SK-N-DZ (cell line): ENCODE data around the gene MAP3K4.

Experiments
- DNase-seq: peaks from one replicate; pipeline ENCODE4 v3.0.0-alpha.2; 2015; ENCODE audit warnings: low spot score

MAP3K4 gene

GRCh38 chr6:161143663-161144430 lies 152.3 kb downstream of the MAP3K4 start:
- no peak for DNase-seq

DNA sequence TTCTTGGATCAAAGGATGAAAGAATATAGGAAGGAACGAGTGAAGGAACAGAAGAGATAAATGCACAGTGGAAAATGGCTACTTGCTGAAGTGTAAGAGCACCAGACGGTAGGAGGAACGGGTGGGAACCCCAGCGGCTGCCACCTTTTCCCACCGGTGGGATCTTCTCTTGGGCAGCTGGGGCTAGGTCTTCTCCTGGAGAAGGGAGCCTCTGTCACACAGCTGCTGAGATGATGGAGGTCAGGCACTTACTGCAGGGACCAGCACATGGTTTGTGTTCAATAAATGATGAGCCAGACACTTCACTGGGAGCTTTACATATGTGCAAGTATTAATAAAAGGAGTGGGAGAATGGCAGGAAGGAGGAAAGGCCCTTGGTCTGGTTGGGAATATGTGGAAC lies 158.6 kb downstream of the MAP3K4 start:
- DNase-seq: no peak

GRCh38 chr6:161150566-161150965 lies 159.0 kb downstream of the MAP3K4 start:
- no peak for DNase-seq

DNA sequence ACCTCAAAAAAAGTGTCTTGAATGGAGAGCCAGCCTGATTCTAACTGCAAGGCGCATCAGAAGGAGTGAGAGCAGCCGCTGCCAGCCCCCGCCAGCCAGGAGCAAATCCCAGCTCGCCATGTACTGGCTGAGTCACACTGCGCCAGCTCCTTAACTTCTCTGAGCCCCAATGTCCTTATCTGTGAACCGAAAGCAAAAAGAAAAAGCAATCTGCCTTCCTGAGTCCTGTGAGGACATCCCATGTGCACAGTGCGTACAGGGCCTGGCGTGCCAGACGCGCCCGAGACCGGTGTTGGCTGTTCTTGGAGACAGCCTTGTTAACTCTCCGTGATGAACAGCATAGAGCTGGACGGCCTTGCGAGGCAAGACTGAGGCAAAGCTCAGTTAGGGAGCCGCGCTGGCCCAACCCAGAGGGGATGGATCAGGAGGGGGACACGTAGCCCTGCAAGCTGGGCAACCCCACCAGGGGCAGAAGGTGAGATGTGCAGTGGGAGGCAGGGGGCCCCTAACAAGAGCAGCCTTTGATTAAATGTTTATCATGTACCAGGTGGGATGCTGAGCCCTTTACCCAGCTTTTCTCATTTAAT lies 159.6 kb downstream of the MAP3K4 start:
- DNase-seq: no peak

DNA sequence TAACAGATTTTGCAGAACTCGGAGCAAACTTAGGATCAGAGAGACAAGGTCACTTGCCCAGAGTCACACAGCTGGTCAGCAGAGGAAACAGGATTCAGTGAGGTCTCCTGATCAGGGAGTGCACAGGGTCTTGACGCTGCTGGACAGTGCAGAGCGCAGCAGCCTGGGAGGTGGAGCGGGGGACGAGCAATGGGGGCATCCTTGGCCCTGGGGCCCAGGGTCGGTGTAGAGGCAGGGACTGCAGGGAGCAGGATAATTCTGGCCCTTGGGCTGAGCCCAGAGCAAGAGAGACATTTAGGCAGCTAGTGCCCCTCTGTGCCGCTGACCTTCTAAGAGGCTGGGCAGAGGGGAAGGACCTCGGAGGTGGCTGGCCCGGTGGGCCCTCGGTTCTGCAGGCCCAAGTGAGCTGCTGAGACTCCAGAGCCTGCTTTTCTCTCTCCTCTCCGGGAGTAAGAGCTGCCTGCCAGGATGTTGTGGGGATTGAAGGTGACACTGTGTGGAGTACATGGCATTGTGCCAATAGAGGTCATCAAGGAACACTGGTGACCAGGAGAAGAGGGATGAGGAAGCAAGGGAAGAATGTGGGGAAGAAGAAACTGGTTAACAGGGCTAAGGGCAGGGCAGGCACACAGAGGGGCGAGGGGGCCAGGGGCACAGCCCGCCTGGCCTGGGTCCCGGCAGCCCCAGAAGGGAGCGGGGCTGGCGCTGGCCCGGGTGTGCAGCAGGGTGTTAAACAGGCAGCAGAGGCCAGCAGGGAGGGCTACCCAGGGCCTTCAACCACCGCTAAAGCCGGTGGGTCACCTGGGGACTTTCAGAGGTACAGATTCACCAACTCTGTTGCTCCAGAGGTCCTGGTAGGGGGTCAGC lies 160.3 kb downstream of the MAP3K4 start:
- no peak for DNase-seq

GRCh38 chr6:161152527-161152862 lies 160.9 kb downstream of the MAP3K4 start:
- no peak for DNase-seq

DNA sequence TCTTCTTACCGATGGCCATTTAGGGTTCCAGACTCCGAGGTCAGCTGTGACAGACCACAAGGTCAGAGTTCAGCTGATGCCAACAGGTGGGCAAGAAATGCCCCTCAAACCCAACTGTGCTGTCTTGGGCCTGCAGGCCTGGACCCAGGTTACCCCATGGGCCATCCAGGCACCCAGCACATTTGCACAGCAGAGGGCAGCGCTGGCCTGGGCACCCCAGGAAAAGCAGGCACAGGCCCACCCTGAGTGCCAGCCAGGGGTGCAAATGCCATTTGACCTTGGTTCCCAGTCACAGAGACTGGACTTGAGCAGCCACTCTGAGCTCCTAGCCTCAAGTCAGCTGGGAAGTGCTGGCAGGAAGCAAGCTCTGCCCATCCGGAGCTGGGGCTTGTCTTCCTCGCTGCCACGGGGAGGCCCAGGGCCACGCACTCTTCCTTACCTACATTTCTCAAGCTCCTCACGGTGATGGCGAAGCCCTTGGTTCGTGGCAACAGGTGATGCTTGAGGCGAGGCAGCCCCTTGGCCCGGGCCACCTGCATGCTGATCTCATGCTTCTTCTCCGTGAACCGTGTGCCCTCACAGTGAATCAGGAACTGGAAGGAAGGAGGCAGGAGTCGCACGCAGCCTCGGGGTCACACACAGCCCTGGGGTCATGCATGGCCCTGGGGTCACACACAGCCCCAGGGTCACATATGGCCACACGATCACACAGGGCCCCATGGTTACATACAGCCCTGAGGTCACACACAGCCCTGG lies 161.5 kb downstream of the MAP3K4 start:
- no peak for DNase-seq

DNA sequence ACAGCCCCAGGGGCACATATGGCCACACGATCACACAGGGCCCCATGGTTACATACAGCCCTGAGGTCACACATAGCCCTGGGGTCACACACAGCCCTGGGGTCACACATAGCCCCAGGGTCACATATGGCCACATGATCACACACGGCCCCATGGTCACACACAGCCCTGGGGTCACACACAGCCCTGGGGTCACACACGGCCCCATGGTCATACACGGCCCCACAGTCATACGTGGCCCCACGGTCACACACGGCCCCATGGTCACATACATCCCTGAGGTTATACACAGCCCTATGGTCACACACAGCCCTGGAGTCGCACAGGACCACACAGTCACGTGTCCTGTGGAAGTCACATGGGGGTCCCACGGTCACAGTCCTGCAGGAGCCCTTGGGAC lies 162.2 kb downstream of the MAP3K4 start:
- DNase-seq: no peak

DNA sequence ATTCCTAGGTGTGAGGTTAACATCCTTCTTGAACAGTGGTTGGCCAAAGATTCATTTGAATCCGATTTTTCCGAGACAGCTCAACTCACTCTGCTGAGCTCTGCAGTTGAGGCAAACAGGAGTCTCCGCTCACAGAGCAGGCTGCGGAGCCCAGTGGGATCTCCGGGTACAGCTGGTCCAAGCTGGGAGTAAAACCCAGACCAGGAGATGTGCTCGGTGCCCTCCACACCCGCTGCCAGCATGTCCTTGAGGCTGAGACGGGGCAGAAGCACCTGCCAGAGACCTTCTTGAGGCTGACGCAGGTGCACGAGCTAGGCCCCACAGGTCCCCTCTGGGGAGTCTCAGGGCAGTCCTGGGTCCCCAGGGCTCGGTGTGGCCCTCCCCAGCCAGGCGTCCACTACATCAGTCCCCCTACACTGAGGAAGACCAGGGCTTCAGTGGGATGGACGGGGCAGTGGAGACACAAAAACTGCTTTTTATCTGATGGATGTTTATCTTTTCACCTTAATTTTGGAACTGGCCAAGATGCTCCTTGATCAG lies 163.3 kb downstream of the MAP3K4 start:
- no peak for DNase-seq

- no peak for DNase-seq
These were observed 169.6 kb downstream of the MAP3K4 start for GRCh38 chr6:161161121-161161520.

GRCh38 chr6:161161889-161162624 lies 170.5 kb downstream of the MAP3K4 start:
- no peak for DNase-seq

DNA sequence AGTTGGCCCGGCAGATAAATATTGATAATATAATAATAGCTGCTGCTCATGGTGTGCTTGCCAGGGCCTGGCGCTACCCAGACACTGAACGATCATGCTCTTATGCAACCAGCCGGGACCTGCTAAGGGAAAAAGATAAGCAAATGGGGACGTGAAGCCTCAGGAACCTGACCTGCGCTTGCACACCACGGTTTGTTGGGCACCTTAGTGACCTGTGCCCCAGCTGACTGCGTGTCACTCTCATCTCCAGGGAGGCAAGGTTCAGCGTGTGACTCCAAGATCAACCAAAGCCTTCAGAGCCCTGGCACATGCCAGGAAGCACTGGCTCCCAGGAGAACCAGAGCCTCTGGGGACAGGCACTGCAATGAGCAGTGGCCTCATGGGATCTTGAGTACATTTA lies 171.2 kb downstream of the MAP3K4 start:
- no peak for DNase-seq

DNA sequence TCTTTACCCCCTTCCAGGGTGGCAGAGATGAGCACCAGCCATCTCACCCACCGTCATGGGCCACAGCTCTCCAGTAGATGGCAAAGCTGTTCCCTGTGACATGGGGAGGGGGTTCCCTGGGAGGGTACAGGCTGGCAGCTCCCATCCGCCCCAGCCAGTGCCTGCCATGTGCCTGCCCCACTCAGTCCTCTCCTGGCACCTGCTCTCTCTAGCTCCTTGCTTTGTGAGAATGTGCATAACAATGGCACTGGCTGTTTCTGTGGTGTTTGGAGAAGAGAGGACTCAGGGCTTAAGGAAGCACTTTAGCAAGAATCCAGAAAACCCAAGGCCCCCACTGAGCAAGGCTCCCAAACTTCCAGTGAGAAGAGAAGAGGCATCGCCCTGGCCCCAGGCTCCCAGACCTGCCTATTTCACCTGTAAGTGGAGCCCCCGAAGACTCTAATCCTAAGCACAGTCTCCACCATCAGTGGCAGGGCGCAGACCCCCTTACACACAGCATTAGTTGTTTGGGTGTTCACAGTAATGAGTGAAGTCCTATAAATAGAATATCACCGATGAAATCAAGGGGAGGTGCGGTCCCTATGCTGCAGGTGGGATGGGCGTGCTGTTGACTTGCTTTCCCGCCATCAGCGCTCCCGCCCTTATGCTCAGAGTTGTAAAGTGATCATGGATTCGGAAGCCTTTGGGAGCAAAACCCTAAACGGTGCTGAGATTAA lies 172.1 kb downstream of the MAP3K4 start:
- DNase-seq: no peak

DNA sequence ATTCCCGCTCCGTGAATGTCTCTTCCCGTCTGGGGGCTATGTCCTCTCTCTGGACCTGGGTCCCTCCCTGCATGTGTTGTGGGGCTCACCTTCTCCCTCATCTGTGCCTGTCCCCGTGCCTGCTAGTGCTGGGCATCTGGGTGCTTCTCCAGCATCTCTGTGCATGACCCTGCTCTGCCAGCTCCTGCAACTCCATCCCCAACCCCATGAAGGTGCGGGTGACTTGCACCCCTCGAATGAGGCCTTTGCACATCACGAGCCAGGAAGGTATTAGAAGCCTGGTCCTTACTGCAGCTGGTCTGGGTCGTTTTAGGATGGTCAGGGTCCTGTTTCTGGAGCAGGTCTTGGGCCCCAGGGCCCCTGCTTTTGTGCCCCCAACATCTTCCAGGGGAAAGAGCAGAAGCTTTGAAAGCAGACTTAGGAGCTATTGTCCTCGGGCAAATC lies 172.6 kb downstream of the MAP3K4 start:
- DNase-seq: no peak

- no peak for DNase-seq
These were observed 174.6 kb downstream of the MAP3K4 start for GRCh38 chr6:161166176-161166575.

- no peak for DNase-seq
These were observed 175.1 kb downstream of the MAP3K4 start for GRCh38 chr6:161166677-161167076.
